Fibroblast of the conjunctiva (primary cell): ENCODE measurements around the gene THAP11.
A peak's percentile ranks its signal among the peaks of the same experiment; 100 is the strongest.
"Not testable (repeated sequence)": the region's sequence is repeated elsewhere in the genome, so short reads cannot be mapped to it uniquely, and the experiment has no call there.

Experiments used
- DNase-seq: peaks from one replicate; pipeline ENCODE4 v3.0.0-alpha.2; 2010; ENCODE audit warnings: low read depth

Gene THAP11

GRCh38 chr16:67862623-67863583 lies 20.8 kb downstream of the THAP11 start:
- peak; percentile 9 for DNase-seq

GRCh38 chr16:67864044-67864443 lies 21.9 kb downstream of the THAP11 start:
- DNase-seq: not testable (repeated sequence)

GRCh38 chr16:67864594-67864993 lies 22.5 kb downstream of the THAP11 start:
- DNase-seq: no peak

- no peak for DNase-seq
These were observed 23.2 kb downstream of the THAP11 start for GRCh38 chr16:67865318-67865717.

GRCh38 chr16:67868290-67868689 lies 26.2 kb downstream of the THAP11 start:
- DNase-seq: no peak

- DNase-seq: no peak
These were observed 27.5 kb downstream of the THAP11 start for GRCh38 chr16:67869653-67870052.

GRCh38 chr16:67871256-67871655 lies 29.1 kb downstream of the THAP11 start:
- no peak for DNase-seq

- DNase-seq: no peak
These were observed 30.1 kb downstream of the THAP11 start for GRCh38 chr16:67872131-67872630.

- peak; percentile 38 for DNase-seq
These were observed 30.7 kb downstream of the THAP11 start, which contains the start of gene EDC4 for GRCh38 chr16:67872631-67873434. EDC4 (plus strand) TSS chr16:67873052; CDS start chr16:67873262, 210 bp downstream.

GRCh38 chr16:67873435-67874370 lies 31.6 kb downstream of the THAP11 start:
- no peak for DNase-seq

GRCh38 chr16:67874372-67874771 lies 32.3 kb downstream of the THAP11 start:
- DNase-seq: no peak

GRCh38 chr16:67877064-67877463 lies 34.9 kb downstream of the THAP11 start:
- no peak for DNase-seq

GRCh38 chr16:67878232-67878631 lies 36.1 kb downstream of the THAP11 start:
- DNase-seq: no peak

- DNase-seq: no peak
These were observed 36.7 kb downstream of the THAP11 start for GRCh38 chr16:67878846-67879245.

- no peak for DNase-seq
These were observed 37.3 kb downstream of the THAP11 start for GRCh38 chr16:67879462-67879861.

GRCh38 chr16:67879936-67880335 lies 37.8 kb downstream of the THAP11 start:
- DNase-seq: no peak

- DNase-seq: no peak
These were observed 38.5 kb downstream of the THAP11 start for GRCh38 chr16:67880584-67880983.

- DNase-seq: no peak
These were observed 39.6 kb downstream of the THAP11 start for GRCh38 chr16:67881621-67882161.

GRCh38 chr16:67882374-67883145 lies 40.4 kb downstream of the THAP11 start:
- no peak for DNase-seq

- DNase-seq: no peak
These were observed 41.2 kb downstream of the THAP11 start for GRCh38 chr16:67883146-67883871.
